Adrenal gland (tissue), 5 donors: Measurements from ENCODE around the gene VRK3.

Source experiments
- POLR2A ChIP-seq, 2 donors: fragments of 450-650 bp; IDR thresholded peaks; one replicate each; pipeline ENCODE4 v1.6.1; 2017; ENCODE audit warnings: antibody characterized with exemption in 2 of 2, mild to moderate bottlenecking in 2 of 2, moderate library complexity in 1 of 2
- TF ChIP-seq, protein P1 (sequence below), 6 experiments: fragments of 450-650 bp in 4 of 6; fragments of 200-600 bp in 2 of 6; sonication (generic) in 1 of 6; IDR thresholded peaks; 1 replicate in 5 of 6; 2 replicates in 1 of 6; pipeline versions ENCODE4 v1.5.1 to v1.8.0; 2016 to 2021; ENCODE audit warnings: antibody characterized with exemption in 6 of 6, mild to moderate bottlenecking in 2 of 6, moderate library complexity in 1 of 6
- donor health status: DM: no; HTN: no; CAD: no.

DNA sequence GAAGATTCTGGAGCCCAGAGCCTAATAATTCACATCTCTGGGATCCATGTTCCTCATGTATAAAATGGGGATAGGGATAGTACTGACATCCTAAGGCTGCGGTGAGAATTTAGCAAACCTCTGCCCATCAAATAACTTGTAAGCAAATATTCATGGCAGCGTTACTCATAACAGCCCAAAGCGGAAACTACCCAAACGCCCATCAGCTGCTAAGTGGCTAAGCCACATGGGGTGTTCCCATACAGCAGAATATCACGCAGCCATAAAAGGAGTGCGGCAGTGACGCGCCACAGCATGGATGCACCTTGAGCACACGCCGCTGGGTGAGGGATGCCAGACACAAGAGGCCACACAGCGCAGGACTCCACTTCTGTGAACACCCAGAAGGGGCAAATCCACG, 19.7 kb downstream of the VRK3 start:
- TF ChIP-seq, protein P1, sequence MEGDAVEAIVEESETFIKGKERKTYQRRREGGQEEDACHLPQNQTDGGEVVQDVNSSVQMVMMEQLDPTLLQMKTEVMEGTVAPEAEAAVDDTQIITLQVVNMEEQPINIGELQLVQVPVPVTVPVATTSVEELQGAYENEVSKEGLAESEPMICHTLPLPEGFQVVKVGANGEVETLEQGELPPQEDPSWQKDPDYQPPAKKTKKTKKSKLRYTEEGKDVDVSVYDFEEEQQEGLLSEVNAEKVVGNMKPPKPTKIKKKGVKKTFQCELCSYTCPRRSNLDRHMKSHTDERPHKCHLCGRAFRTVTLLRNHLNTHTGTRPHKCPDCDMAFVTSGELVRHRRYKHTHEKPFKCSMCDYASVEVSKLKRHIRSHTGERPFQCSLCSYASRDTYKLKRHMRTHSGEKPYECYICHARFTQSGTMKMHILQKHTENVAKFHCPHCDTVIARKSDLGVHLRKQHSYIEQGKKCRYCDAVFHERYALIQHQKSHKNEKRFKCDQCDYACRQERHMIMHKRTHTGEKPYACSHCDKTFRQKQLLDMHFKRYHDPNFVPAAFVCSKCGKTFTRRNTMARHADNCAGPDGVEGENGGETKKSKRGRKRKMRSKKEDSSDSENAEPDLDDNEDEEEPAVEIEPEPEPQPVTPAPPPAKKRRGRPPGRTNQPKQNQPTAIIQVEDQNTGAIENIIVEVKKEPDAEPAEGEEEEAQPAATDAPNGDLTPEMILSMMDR (IDR thresholded peaks at IDR 0.05): no peak
- no peak for TF ChIP-seq POLR2A (IDR thresholded peaks at IDR 0.05)
